Inflammatory macrophage treated with lipopolysaccharide for 4 hours (primary cell): ENCODE measurements around the gene PAX5.

ENCODE experiments used
- DNase-seq: peaks from one replicate; pipeline ENCODE4 v3.0.0-alpha.2; 2020

Gene PAX5

DNA sequence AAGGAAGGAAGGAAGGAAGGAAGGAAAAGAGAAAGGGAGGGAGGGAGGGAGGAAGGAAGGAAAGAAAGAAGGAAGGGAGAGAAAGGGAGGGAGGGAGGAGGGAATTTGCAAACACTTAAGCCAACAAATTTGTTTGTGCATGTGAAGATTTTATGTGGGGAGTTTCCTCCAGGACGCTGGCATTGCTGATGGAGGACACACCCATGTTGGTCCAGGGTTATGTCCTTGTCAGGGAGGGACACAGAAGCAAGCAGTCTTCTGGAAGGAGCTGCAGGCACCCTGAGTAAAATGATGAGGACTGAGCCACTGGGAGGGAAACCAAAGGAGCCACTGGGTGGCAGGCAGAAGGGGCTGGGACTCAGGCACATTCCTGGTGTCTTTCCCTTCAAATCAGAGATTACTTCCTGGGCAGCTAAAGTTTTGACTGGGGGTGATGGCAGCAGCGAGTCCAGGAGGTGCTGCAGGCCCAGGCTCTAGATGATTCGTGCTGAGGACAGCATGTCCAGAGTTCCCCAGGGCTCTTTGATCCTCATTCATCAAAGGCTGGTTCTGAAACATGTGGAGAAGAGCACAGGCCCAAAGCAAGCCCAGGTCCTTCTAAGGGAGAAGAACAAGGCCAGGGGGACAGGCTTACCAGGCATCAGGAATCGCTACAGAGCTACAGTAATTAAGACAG lies 109.2 kb downstream of the PAX5 start:
- no peak for DNase-seq

DNA sequence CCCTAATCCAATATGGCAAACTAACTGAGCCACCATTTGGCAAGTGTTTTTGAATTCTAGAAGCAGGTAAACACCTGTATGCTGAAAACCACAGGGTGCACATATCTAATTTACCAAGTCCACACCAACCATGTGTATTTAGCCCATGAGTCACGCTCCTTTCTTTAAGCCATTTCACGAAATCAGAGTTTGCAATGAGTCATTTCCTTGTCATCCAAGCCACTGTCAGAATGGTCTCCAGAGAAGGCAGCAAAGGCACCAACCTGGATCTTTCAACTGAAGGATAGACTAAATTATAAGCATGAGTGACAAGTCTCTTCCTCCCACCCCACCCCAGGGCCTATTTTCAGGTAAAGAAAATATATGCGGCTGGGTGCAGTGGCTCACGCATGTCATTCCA lies 110.0 kb downstream of the PAX5 start:
- DNase-seq = peak; percentile 22

DNA sequence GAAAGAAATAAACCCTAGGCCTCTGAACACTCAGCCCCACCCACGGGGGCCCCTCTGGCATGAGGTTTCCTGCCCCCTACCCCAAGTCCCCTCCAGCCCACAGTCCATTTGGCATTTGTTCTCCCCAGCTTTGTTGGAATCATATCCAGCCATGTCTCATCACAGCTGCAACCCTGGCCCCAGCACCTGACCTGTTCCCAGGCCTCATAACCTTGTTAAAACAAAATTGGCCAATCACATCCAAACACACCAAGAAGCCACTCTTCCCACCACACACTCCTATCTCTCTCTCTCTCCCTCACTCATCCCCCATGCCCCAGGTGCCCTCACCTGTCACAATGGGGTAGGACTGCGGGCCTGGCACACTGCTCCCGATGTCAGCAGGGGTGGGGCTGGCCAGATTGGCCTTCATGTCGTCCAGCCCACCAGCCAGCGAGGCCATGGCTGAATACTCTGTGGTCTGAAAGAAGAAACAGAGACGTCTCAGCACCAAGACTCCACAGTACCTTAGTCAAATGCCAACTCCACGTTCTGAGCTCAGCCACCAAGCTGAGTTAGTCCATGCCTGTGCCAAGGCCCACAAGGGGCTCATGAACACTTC lies 110.9 kb downstream of the PAX5 start:
- DNase-seq = no peak

DNA sequence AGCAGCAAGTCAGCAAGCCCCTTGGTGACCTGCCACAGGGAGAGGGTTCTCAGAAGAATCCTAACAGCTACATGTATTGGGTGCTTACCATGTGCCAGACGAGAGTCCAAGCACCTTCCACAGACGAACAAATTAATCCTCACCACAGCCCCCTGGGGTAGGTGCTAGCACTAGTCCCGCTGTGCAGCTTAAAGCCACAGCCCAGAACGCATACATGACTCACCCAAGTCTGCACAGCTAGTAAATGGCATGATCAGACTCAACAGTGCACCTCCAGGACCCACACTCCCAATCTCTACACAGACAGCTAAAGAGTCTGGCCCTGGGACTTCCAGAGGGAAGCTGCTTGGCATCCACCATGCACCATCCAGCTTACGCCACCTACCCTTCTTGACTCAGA lies 111.5 kb downstream of the PAX5 start:
- no peak for DNase-seq

DNA sequence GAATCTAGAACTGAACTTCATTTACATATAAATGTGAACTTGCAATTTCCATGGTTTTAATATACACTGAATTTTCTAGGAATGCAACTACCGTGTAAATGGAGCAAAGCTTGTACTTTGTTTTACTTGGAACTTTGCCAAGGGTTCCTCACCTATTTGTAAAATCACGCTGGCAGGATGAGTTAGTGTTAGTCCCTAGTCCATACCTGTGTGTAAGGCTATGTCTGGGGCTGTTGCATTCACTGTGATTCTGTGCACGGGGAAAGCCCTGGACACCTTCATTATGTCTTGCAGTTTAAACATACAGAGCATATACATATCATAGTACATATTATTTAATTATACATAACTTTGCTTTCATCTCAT lies 119.9 kb downstream of the PAX5 start:
- DNase-seq = no peak

DNA sequence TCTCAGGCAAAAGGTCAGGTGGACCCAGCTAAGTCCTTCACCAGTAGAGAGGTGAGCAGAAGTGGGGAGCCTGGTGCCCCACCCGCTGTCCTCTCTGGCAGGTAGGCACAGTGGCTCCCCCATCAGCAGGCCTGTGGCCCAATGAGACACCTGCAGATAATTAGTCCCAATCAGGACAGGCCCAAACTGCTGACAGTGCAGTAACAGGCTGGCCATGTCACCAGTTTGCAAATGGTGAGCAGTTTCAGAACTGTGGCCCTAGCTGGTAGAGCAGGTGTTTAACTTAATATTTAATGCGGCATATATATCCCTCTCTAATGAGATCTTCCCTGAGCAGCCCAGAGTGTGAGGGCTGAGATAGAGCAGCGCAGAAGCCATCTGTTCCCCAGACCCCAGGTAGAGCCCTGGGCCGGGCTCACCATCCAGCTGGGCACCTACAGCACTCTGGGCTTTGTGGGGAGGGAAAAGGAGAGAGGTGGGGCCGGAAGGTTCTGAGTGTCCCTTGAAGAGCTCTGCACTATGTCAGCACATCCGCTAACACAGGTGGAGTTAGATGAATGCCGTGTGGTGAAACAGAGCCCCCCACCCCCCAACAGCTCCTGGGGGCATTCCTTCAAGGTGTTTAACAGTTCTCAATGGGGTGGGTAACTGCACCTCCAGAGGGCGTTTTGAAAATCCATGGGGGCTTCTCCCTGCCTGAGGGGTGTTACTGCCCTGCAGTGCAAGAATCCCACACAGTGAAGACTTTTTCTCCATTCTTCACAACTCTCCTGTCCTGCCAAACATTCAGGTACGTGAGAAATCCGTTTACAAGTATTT lies 120.5 kb downstream of the PAX5 start:
- no peak for DNase-seq

DNA sequence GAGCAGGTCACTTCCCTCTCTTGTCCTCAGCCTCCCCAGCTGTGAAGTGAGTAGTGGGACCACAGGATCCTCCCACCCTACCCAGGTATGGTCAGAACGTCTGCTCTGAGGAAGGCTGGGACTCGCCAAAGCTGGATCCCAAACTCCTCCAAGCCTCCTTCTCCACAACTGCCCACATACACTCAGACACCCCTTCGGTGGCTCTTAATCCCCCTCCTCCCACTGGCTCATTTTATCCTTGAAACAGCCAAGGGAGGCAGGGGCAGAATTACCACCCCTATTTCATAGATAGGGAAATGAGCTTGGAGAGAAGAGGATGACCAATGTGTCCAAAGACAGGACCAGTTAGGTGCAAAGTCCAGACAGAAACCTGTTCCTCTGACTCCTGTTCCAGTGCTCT lies 121.4 kb downstream of the PAX5 start:
- DNase-seq = no peak

DNA sequence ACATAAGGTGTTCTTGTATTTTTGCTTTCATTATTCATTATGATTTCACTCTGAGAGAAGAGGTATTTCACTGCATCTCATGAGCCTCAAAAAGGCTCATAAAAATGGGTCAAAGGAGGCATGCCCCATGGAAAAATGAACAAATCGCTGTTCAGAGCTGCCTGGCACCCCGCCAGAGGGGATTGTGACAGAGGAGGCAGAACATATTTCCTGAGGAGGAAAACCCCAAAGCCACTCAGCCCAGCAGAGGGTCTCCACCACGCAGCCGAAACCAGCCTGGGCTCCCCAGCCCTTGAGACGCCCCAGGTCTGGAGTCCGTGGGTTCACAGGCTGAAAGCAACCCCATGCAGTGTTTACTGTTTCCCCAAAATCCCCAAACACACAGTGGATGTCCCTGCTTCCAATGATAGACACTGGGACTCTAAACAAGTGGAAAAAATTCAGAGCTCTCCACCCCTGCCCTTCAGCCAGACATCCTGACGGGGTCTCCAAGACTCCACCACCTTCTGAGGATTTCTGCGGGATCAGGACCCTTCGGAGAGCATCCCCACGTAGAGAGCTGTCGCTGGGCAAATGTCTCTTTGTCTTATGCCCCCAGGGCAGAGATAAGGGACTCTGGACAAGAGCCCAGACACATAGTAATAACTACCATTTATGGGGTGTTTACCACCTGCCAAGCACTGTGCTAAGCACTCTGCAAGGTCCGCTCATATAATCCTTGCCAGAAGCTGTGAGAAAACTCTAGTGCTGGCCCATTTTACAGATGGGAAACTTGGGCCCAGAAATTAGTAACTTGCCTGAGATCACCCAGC lies 122.3 kb downstream of the PAX5 start:
- no peak for DNase-seq

DNA sequence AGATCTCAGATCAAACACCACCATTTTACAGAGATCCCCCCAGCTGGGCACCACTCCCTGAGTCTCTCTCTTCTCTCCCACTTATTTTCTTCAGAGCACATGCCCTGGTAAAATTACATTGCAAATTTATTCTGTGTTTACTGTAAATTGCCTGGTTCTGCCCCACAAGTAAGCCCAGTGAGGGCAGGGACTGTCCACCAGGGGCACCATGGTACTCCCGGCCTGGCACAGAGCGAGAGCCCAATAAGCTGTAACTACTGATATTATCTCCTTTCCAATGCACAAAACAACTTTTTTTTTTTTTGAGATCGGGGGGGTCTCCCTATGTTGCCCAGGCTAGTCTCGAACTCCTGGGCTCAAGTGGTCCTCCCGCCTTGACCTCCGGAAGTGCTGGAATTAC lies 123.0 kb downstream of the PAX5 start:
- DNase-seq = no peak

DNA sequence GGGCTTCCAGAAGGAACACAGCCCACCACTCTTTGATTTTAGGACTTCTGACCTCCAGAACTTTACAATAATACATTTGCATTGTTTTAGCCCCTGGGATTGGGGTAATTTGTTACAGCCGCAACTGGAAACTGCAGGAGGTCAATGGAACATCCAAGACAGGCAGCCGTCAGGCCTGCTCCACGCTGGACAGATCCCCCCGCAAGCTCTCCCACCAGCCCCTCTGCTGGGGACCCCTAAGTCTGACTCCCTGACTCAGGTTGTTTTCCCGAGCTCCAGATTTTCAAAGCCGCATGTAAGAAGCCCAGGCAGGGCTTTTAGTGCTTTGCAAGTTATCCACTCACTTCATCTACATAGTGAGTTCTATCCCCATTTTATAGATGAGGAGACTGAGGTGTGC lies 127.6 kb downstream of the PAX5 start:
- no peak for DNase-seq

DNA sequence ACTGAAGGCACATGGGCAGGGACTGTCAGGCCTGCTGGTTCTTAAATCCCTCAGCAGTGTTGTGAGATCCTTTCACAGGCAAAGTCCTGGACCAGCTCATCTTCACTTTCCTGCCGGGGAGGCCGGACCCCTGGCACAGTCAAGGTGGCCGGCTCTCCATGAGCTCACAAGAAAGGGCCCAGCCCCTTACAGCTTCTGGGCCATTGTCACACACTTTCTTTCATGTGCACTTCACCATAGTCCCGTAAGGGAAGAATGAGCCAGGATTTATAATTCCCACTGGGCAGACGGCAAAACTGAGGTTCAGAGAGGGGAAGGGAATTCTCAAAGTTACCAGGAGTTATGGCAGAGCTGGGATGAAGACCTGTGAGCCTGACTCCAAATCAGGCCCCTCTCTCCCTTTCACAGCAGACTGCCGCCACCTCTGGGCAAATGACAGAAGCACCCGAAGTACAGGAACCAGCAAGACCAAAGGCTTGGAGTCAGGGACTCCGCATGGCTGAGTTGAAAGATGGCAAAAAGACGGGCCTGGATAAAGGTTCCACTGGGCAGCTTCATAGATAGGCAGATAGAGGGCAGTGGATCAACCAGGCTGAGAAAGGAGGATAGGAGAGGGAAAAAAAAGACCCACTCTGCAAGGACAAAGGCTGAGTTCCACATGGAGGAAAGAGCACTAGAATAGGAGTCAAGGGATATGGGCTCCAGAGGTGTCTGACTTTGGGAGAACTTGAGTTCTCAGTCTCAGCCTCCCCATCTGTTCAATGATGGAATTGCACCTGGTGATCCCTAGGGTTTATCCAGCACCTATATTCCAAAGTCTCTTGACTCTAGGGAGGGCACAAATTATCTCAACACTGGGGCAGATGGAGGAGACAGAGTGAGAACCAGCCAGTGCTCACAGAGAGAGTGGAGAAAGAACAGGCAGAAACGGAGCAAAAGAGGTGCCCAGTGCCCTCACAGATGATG lies 128.7 kb downstream of the PAX5 start:
- no peak for DNase-seq

DNA sequence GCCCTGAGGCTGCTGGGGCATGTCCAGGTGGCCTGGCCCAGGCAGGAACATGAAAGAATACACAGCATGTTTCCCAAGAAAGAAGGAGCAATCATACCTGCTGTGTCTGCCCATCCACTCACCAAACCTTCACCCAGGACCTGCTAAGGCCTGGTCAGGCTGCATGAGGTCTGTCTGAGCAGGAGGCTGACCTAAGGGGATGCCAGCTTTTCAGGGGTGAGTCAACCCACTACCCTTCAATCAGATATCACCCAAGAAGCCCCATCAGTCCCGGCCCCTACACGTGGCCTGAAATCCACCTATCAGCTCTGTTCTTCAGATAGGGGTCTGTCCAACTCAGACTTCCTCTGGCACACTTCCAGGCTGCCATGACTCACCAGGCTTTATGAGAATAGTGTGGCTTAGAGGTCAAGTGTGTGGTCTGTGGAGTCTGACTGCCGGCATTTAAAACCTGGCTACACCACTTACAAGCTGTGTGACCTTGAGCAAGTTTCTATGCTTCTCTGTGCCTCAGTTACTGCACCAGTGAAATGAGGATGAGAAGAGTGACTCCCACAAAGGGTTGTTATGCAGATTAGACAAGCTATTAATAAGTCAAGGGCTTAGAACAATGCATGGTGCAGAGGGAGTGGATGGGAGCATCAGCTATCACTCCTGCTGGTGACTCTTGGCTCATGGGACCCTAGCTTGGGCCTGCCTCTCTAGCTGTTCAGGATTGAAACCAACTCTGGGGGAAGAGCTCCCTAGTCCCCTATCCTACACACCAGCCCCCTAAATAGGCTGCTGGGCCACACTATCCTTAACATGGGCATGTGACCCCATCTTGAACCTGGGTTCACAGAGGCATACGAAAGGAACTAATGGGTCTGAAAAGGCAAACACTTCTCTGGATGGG lies 130.3 kb downstream of the PAX5 start:
- DNase-seq = no peak

DNA sequence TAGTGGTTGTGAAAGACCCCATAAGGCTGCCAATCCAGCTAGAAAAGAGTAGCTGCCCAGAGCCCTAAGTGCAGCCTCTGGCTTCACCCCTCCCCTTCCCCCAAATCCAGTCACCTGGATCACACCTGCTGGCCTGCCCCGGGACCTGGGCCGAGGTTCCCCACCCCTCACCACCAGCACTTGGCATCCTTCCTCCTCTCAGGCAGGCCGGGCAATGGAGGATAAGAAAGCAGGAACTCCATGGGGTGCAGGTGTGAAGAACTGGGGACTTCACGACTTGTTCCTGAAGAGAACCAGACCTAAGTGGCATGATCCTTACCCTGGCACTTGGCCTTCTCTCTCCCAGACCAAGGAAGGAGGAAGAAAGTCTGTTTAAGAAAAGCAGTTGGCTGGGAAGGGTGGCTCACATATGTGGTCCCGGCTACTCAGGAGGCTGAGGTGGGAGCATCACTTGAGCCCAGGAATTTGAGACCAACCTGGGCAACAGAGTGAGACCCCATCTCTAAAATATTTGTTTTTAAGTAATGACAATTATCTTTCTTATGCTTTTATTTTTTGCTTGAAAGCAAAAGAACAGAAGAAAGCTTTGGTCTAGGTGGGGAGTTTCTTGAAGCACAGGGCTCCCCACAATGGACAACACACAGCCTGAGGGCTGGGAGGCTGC lies 131.1 kb downstream of the PAX5 start:
- DNase-seq = no peak

DNA sequence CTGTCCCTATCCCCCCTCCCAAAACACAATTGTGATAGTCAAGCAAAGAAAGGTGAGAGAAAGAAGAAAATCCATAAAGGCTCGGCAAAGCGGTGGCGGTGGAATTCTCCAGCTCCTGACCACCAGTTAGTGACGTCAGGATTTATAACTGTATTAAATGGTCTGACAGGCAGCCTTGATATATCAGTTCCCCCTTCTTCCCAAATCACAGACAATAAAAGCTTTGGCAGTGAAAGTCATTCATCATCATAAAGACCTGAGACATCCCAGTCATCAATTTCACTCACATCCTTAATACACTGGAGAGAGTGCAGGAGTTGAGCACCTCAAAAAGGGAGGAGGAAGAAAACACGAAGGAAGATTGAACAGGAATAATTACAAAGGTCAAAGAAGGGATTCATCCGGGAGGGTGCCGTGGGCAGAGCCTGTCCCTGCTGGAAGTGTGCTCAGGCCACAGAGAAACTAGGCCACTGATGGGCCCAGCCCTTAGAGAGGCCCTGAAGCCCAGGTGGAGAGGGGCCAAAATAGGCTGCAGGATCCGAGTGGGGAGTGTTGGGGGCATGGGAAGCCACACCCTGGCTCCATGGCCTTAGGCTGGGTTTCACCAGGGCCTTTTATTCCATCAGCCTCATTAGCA lies 131.9 kb downstream of the PAX5 start:
- no peak for DNase-seq

DNA sequence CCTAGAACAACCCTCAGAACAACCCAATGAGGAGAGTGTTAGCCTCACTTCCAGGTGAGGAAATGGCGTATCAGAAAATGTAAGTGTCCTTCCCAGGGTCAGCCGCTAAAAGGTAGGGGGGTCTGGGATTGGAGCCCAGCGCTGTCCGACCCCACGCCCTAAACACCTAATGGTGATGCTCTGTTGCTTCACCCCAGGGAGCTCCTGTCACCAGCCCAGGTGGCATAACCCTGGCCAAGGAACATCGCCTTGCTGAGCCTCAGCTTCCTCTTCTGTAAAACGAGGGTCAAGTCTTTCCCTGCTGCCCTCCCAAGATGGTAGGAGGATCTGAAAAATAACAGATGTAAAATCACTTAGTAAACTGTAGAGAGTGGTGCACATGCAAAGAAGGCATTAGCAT lies 132.5 kb downstream of the PAX5 start:
- no peak for DNase-seq

DNA sequence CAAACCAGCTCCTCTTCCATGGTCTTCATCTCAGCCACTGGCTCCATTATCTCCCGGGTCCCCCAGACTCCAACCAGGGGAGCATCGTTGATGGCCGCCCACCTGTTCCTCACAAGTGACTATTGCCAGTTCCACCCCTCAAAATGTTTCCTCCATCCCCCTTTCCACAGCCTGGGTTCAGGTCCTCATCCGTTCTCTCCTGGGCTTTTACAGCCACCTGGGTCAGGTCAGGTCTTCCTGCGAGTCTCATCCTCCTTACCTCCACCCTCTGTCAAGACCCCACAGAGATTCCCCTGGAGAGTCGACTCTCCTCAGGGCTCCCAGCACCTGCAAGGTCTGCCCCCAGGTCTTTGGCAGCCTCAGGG lies 133.2 kb downstream of the PAX5 start:
- DNase-seq = no peak

DNA sequence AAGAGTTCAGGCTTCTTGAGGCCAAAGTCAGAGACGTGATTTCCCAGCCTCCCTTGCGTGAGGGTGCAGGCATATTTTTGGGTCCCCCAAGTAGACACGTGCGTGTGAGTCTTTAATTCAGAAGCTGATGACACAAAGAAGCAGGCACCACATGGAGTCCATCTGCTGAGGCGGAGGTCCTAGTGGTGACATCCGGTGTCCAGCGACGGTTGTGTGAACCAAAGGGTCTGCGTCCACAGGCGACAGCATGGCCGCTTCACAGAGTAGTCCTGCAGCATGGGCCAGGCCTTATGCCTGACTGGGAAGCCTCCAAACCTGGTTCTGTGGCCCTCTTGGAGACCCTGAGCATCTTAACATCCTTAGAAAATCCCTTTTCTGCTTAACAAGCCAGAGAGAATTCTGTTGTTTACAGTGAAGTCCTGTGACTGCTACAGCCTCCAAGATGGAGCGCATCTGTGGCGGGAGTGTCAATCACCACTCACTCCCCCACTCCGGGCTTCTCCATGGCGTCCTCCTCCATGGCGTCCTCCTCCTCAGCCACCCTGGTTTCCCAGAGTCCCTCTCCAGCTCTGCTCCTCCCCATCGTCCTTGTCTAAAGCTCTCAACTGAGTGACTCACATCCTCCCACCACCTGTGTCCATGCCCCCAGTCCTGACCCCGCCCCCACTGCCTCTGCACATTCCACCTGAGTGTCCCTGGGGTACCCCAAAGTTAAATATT lies 133.8 kb downstream of the PAX5 start:
- DNase-seq = no peak

DNA sequence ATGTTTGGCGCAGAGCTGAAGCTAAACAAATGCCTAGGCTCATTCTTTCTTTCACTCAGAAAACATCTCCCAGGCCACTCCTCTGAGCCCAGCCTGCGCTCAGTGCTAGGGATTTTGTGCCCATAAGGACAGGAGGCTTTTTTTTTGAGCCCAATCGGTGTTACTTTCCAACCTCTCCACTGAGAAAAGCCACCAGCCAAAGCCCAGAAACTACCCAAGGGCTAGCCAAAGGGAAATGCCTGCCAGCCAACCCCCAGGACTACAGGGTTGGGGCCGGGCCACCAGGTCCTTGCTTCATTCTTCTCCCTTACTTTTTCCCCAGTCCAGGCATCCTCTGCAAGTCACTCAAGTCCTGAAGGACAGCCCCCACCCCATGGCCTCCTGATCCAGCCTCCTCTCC lies 134.7 kb downstream of the PAX5 start:
- DNase-seq = no peak

DNA sequence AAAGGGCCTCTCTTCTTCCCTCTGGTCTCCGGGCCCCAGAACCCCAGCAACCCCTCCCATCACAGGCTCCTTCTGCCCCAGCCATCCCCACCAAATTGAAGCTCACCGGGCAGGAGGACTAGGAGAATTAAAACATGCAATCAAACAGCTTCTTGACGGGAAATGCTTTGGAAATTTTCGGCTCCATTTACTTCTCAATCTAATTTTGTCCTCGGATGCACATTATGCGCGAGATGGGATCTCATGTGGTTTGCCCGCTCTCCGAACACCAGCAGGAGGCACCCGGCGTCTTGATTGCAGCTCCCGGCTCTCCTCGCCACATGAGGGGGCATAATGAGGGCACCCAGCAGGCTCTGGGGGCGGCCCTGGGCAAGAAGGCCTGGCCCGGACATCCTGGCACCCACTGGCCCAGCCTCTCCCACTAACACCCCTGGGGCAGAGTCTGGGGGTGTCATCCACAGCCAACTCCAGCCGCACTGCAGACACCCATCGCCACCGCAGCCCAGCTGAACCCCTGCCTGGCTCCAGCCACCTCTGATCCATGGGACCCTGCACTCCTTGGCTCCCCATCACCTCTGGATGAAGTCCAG lies 135.5 kb downstream of the PAX5 start:
- DNase-seq = no peak
